A549 (cell line): Measurements from ENCODE around the gene RAB37.

Experiments
- CEBPB ChIP-seq, 2 experiments: fragments of >200 bp in 1 of 2; sonication (Bioruptor Twin) in 1 of 2; formaldehyde crosslinking in 1 of 2; IDR thresholded peaks; 2 replicates each; pipeline ENCODE4 v1.6.1; 2012 to 2016
- EP300 ChIP-seq, 2 experiments: fragments of >200 bp; sonication (Bioruptor Twin); formaldehyde crosslinking; IDR thresholded peaks; 2 replicates in 1 of 2; 3 replicates in 1 of 2; pipeline ENCODE4 v1.6.1; 2016 to 2017
- FOSL2 ChIP-seq, 2 experiments: fragments of 450-650 bp in 1 of 2; fragments of >200 bp in 1 of 2; sonication (Bioruptor Twin) in 1 of 2; formaldehyde crosslinking; IDR thresholded peaks; 2 replicates each; pipeline versions ENCODE4 v1.5.0 to v1.6.1; 2016 to 2020; ENCODE audit warnings: mild to moderate bottlenecking in 1 of 2, moderate library complexity in 1 of 2
- HDAC2 ChIP-seq: fragments of 200-600 bp; sonication (generic); IDR thresholded peaks from 2 replicates; pipeline ENCODE4 v1.6.1; 2016
- HOXA7 ChIP-seq: fragments of 250-450 bp; sonication (Bioruptor Pico); IDR thresholded peaks from 2 replicates; pipeline ENCODE4 v1.5.0; 2020; ENCODE audit warnings: mild to moderate bottlenecking, moderate library complexity
- JUN ChIP-seq, 2 experiments: fragments of >200 bp; sonication (Bioruptor Twin); formaldehyde crosslinking; IDR thresholded peaks; 2 replicates in 1 of 2; 3 replicates in 1 of 2; pipeline ENCODE4 v1.6.1; 2016 to 2017
- MYC ChIP-seq: IDR thresholded peaks from 2 replicates; pipeline ENCODE4 v1.6.1; 2012; ENCODE audit warnings: mild to moderate bottlenecking, inconsistent platforms, low read length, improper control_type of control experiment, borderline replicate concordance
- POLR2A ChIP-seq: IDR thresholded peaks from 2 replicates; pipeline ENCODE4 v1.6.1; 2012; ENCODE audit warnings: mild to moderate bottlenecking, low read length
- POLR2AphosphoS2 ChIP-seq: conservative IDR thresholded peaks from 2 replicates; pipeline ENCODE4 v1.6.1; 2012; ENCODE audit warnings: low read length, improper control_type of control experiment, inconsistent platforms
- ZFP36 ChIP-seq: fragments of 450-650 bp; IDR thresholded peaks from 2 replicates; pipeline ENCODE4 v1.6.1; 2014; ENCODE audit warnings: borderline replicate concordance; ENCODE audit not compliant: partially characterized antibody
- TF ChIP-seq, protein P1 (sequence below): fragments of >200 bp; sonication (Bioruptor Twin); formaldehyde crosslinking; IDR thresholded peaks from 3 replicates; pipeline ENCODE4 v1.5.1; 2016
- TF ChIP-seq, protein P2 (sequence below): fragments of 200-600 bp; sonication (generic); IDR thresholded peaks from 2 replicates; pipeline ENCODE4 v1.6.1; 2016; ENCODE audit warnings: antibody characterized with exemption, mild to moderate bottlenecking, moderate library complexity
- TF ChIP-seq, protein P3 (sequence below): fragments of >200 bp; sonication (Bioruptor Twin); formaldehyde crosslinking; IDR thresholded peaks from 2 replicates; pipeline ENCODE4 v1.6.1; 2016
- TF ChIP-seq, protein P4 (sequence below): fragments of 150-350 bp; IDR thresholded peaks from 2 replicates; pipeline ENCODE4 v1.6.1; 2014; ENCODE audit warnings: low read depth, mild to moderate bottlenecking, low read length

DNA sequence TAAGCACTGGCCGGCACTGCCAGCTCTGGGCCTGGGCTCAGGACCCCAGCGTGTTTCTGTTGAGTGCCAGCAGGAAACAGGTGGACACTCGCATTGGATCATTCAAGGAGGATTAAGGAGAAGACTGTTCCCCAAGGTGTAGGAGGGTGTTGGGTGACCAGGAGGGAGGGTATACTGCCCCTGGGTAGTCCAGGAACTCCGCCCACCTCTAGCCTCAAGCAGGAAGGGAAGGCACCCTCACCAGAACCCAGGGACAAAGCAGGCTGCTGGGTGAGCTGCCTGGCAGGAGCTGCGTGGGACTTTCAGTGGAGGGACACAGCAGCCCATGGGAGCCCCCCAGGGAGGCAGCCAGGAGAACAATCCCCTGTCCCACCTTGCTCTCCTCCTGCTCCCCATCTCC is 7.7 kb upstream of the RAB37 start:
- TF ChIP-seq, protein P1, sequence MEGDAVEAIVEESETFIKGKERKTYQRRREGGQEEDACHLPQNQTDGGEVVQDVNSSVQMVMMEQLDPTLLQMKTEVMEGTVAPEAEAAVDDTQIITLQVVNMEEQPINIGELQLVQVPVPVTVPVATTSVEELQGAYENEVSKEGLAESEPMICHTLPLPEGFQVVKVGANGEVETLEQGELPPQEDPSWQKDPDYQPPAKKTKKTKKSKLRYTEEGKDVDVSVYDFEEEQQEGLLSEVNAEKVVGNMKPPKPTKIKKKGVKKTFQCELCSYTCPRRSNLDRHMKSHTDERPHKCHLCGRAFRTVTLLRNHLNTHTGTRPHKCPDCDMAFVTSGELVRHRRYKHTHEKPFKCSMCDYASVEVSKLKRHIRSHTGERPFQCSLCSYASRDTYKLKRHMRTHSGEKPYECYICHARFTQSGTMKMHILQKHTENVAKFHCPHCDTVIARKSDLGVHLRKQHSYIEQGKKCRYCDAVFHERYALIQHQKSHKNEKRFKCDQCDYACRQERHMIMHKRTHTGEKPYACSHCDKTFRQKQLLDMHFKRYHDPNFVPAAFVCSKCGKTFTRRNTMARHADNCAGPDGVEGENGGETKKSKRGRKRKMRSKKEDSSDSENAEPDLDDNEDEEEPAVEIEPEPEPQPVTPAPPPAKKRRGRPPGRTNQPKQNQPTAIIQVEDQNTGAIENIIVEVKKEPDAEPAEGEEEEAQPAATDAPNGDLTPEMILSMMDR, result no peak
- TF ChIP-seq HOXA7 (no peak), EP300 (IDR thresholded peaks at IDR 0.05) (no peak), CEBPB (IDR thresholded peaks at IDR 0.05) (no peak), MYC (no peak), HDAC2 (no peak), POLR2AphosphoS2 (no peak), ZFP36 (no peak), FOSL2 (IDR thresholded peaks at IDR 0.05) (no peak), FOSL2 (CRISPR knock-in tag; IDR thresholded peaks at IDR 0.05) (no peak), POLR2A (no peak), JUN (IDR thresholded peaks at IDR 0.05) (no peak)
- TF ChIP-seq, protein P2, sequence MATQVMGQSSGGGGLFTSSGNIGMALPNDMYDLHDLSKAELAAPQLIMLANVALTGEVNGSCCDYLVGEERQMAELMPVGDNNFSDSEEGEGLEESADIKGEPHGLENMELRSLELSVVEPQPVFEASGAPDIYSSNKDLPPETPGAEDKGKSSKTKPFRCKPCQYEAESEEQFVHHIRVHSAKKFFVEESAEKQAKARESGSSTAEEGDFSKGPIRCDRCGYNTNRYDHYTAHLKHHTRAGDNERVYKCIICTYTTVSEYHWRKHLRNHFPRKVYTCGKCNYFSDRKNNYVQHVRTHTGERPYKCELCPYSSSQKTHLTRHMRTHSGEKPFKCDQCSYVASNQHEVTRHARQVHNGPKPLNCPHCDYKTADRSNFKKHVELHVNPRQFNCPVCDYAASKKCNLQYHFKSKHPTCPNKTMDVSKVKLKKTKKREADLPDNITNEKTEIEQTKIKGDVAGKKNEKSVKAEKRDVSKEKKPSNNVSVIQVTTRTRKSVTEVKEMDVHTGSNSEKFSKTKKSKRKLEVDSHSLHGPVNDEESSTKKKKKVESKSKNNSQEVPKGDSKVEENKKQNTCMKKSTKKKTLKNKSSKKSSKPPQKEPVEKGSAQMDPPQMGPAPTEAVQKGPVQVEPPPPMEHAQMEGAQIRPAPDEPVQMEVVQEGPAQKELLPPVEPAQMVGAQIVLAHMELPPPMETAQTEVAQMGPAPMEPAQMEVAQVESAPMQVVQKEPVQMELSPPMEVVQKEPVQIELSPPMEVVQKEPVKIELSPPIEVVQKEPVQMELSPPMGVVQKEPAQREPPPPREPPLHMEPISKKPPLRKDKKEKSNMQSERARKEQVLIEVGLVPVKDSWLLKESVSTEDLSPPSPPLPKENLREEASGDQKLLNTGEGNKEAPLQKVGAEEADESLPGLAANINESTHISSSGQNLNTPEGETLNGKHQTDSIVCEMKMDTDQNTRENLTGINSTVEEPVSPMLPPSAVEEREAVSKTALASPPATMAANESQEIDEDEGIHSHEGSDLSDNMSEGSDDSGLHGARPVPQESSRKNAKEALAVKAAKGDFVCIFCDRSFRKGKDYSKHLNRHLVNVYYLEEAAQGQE, result no peak
- TF ChIP-seq, protein P3, sequence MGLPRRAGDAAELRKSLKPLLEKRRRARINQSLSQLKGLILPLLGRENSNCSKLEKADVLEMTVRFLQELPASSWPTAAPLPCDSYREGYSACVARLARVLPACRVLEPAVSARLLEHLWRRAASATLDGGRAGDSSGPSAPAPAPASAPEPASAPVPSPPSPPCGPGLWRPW, result no peak
- TF ChIP-seq, protein P4, sequence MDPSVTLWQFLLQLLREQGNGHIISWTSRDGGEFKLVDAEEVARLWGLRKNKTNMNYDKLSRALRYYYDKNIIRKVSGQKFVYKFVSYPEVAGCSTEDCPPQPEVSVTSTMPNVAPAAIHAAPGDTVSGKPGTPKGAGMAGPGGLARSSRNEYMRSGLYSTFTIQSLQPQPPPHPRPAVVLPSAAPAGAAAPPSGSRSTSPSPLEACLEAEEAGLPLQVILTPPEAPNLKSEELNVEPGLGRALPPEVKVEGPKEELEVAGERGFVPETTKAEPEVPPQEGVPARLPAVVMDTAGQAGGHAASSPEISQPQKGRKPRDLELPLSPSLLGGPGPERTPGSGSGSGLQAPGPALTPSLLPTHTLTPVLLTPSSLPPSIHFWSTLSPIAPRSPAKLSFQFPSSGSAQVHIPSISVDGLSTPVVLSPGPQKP, result no peak
